Glutamatergic neuron (in vitro differentiated cells): ENCODE results near the gene ENC1. TPM values are rescaled to one million over a fixed set of nuclear protein-coding genes. Genes with fewer than 3 reads are reported as not detected.

Experiments used
- DNase-seq: peaks from one replicate; pipeline ENCODE4 v3.0.0; 2022
- H3K27ac Mint-ChIP-seq: one replicate; pipeline ENCODE4 v1.8.0; 2020; ENCODE audit warnings: mild to moderate bottlenecking, mixed read lengths, inconsistent platforms; ENCODE audit not compliant: unreplicated experiment
- H3K27me3 Mint-ChIP-seq: one replicate; pipeline ENCODE4 v1.8.0; 2020; ENCODE audit warnings: mild to moderate bottlenecking, moderate library complexity, mixed read lengths, inconsistent platforms; ENCODE audit not compliant: unreplicated experiment
- H3K36me3 Mint-ChIP-seq: one replicate; pipeline ENCODE4 v1.8.0; 2020; ENCODE audit warnings: mild to moderate bottlenecking, mixed read lengths, inconsistent platforms; ENCODE audit not compliant: unreplicated experiment
- H3K4me1 Mint-ChIP-seq: one replicate; pipeline ENCODE4 v1.8.0; 2020; ENCODE audit warnings: mild to moderate bottlenecking, low read depth, mixed read lengths, inconsistent platforms; ENCODE audit not compliant: unreplicated experiment
- H3K4me3 Mint-ChIP-seq: one replicate; pipeline ENCODE4 v1.8.0; 2020; ENCODE audit warnings: mild to moderate bottlenecking, mixed read lengths, inconsistent platforms; ENCODE audit not compliant: unreplicated experiment
- H3K9me3 Mint-ChIP-seq: one replicate; pipeline ENCODE4 v1.8.0; 2020; ENCODE audit warnings: mild to moderate bottlenecking, moderate library complexity, mixed read lengths, inconsistent platforms; ENCODE audit not compliant: unreplicated experiment
- CTCF ChIP-seq: fragments of 200-600 bp; sonication (generic); IDR thresholded peaks from one replicate; pipeline ENCODE4 v1.5.0; 2021; ENCODE audit not compliant: partially characterized antibody, unreplicated experiment
- total RNA-seq: library from RNA; stranded (reverse); fragmentation: NEBNext Ultra II Directional; extraction: Animal tissue kit (Norgen Biotek cat#: 25700); gene quantifications from one replicate; pipeline ENCODE4 v1.2.1, GENCODE V29; 2021; ENCODE audit not compliant: unreplicated experiment

The ENC1 gene
- total RNA-seq, 1 donor from 2014 or later: 302 TPM

- H3K4me1 Mint-ChIP-seq: peaks cover 17% of the 10 kb centered on the region
- no peak for DNase-seq
- no peak overlapping the region for H3K4me3 Mint-ChIP-seq
- no peak overlapping the region for H3K27ac Mint-ChIP-seq
- H3K27me3 Mint-ChIP-seq: peaks cover under 1% of the 10 kb centered on the region
- H3K9me3 Mint-ChIP-seq: peaks cover 4% of the 10 kb centered on the region
- no peak for TF ChIP-seq CTCF
- H3K36me3 Mint-ChIP-seq: no peaks in the 10 kb centered on the region
Observed at GRCh38 chr5:74664551-74664950, 24.0 kb upstream of the ENC1 start.

DNA sequence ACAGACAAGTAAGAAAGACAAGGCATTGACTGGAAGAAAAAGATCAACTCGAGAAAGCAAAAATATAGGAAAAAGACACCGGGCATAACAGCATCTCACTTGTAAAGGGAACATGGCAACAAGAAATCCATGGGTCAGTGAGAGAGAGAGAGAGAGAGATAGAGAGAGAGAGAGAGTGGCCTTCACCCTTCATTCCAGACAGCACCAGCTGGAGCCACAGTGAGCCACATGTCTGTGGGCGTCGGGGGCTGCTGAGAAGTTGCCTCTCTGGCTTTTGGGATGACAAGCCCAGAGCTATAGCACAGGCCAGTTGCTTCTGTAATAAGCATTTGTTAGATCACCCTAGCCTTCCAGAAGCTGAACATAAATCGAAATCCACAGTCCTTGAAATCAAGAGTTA is 20.3 kb upstream of the ENC1 start:
- Mint-ChIP-seq H3K36me3 (peaks cover 8% of the 10 kb centered on the region), H3K9me3 (peaks cover 4% of the 10 kb centered on the region), H3K4me1 (peaks cover 18% of the 10 kb centered on the region), H3K4me3 (peak overlapping the region; percentile 28), H3K27ac (peak overlapping the region; percentile 69), H3K27me3 (no peaks in the 10 kb centered on the region)
- DNase-seq: no peak
- TF ChIP-seq CTCF: no peak

DNA sequence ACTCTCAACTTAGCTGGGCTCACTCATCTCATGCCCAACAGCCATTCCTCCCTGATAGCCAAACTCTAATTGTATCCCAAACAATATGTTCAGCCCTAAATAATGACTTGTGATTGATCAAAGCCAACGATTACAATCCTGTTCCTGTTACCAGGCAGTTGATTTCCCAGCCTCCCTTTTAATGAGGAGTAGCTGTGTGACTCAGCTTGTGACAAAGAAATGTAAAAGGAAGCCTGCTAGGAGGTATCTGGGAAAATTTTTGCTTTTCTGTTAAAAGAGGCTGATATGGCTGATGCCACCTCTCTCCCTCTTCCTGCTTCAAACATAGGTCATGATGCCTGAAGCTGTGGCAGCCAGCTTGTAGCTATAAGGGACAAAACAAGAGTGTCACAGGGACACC is 19.6 kb upstream of the ENC1 start:
- peaks cover 4% of the 10 kb centered on the region for H3K9me3 Mint-ChIP-seq
- no peak for TF ChIP-seq CTCF
- no peak for DNase-seq
- no peak overlapping the region for H3K27ac Mint-ChIP-seq
- peaks cover 8% of the 10 kb centered on the region for H3K36me3 Mint-ChIP-seq
- no peak overlapping the region for H3K4me3 Mint-ChIP-seq
- no peaks in the 10 kb centered on the region for H3K27me3 Mint-ChIP-seq
- H3K4me1 Mint-ChIP-seq: peaks cover 18% of the 10 kb centered on the region

GRCh38 chr5:74659172-74659571 is 18.6 kb upstream of the ENC1 start:
- Mint-ChIP-seq H3K4me3 (no peak overlapping the region), H3K36me3 (peaks cover 8% of the 10 kb centered on the region), H3K27me3 (peaks cover 3% of the 10 kb centered on the region), H3K4me1 (peaks cover 21% of the 10 kb centered on the region), H3K9me3 (peaks cover 6% of the 10 kb centered on the region), H3K27ac (no peak overlapping the region)
- DNase-seq: no peak
- TF ChIP-seq CTCF: no peak

GRCh38 chr5:74657165-74657564 is 16.6 kb upstream of the ENC1 start:
- Mint-ChIP-seq H3K4me3 (no peak overlapping the region), H3K36me3 (peaks cover 8% of the 10 kb centered on the region), H3K27me3 (peaks cover 3% of the 10 kb centered on the region), H3K9me3 (peaks cover 6% of the 10 kb centered on the region), H3K4me1 (peaks cover 21% of the 10 kb centered on the region), H3K27ac (no peak overlapping the region)
- DNase-seq: no peak
- TF ChIP-seq CTCF: no peak
